Liver (tissue), 9 donors: ENCODE measurements around the gene C7orf57. TPM values are rescaled to one million over a fixed set of nuclear protein-coding genes. Genes with fewer than 3 reads are reported as not detected.
A peak's percentile ranks its signal among the peaks of the same experiment; 100 is the strongest.

ENCODE experiments used
- DNase-seq: peaks from one replicate; pipeline ENCODE4 v3.0.0-alpha.2; 2017; ENCODE audit warnings: low spot score
- H3K27ac ChIP-seq, 2 donors: one replicate each; pipeline ENCODE4 v1.7.0; 2013; ENCODE audit warnings: inconsistent platforms in 2 of 2, low read length in 2 of 2, control low read depth in 1 of 2, low read depth in 1 of 2, mild to moderate bottlenecking in 1 of 2
- H3K27me3 ChIP-seq, 4 donors: one replicate each; pipeline versions ENCODE4 v1.6.1 to v1.7.0; 2013; ENCODE audit warnings: low read length in 3 of 4, inconsistent platforms in 1 of 4, mild to moderate bottlenecking in 1 of 4, moderate library complexity in 1 of 4; ENCODE audit not compliant: control insufficient read depth in 4 of 4, insufficient read depth in 4 of 4
- H3K36me3 ChIP-seq, 4 donors: one replicate each; pipeline versions ENCODE4 v1.6.1 to v1.7.0; 2013; ENCODE audit warnings: low read length in 3 of 4, mild to moderate bottlenecking in 3 of 4, low read depth in 1 of 4, moderate library complexity in 1 of 4; ENCODE audit not compliant: control insufficient read depth in 4 of 4, insufficient read depth in 3 of 4
- H3K4me1 ChIP-seq, 4 donors: one replicate each; pipeline versions ENCODE4 v1.6.1 to v1.7.0; 2013; ENCODE audit warnings: low read length in 3 of 4, mild to moderate bottlenecking in 3 of 4, moderate library complexity in 1 of 4; ENCODE audit not compliant: control insufficient read depth in 4 of 4, insufficient read depth in 4 of 4
- H3K4me3 ChIP-seq, 3 donors: one replicate each; pipeline versions ENCODE4 v1.6.1 to v1.7.0; 2013; ENCODE audit warnings: low read length in 3 of 3, control low read depth in 1 of 3, low read depth in 1 of 3, mild to moderate bottlenecking in 1 of 3
- H3K9ac ChIP-seq, 2 donors: one replicate each; pipeline ENCODE4 v1.7.0; 2013; ENCODE audit warnings: low read length in 2 of 2, mild to moderate bottlenecking in 2 of 2, moderate library complexity in 2 of 2, control low read depth in 1 of 2, low read depth in 1 of 2
- H3K9me3 ChIP-seq, 4 donors: one replicate each; pipeline versions ENCODE4 v1.6.1 to v1.7.0; 2013; ENCODE audit warnings: low read length in 3 of 4; ENCODE audit not compliant: control insufficient read depth in 4 of 4
- CTCF ChIP-seq: fragments of 150-350 bp; IDR thresholded peaks from 2 replicates; pipeline ENCODE4 v1.5.1; 2017; ENCODE audit warnings: improper control_type of control experiment, low read depth, low read length; ENCODE audit not compliant: missing input control
- EGR1 ChIP-seq, 2 donors: IDR thresholded peaks; 2 replicates each; pipeline ENCODE4 v1.6.1; 2016 to 2018; ENCODE audit warnings: antibody characterized with exemption in 2 of 2, low read depth in 2 of 2
- FOXA1 ChIP-seq: IDR thresholded peaks from 2 replicates; pipeline ENCODE4 v1.6.1; 2016; ENCODE audit warnings: antibody characterized with exemption
- FOXA2 ChIP-seq: IDR thresholded peaks from 2 replicates; pipeline ENCODE4 v1.6.1; 2016; ENCODE audit warnings: antibody characterized with exemption
- GABPA ChIP-seq, 2 donors: IDR thresholded peaks in 1 of 2; conservative IDR thresholded peaks in 1 of 2; 2 replicates each; pipeline ENCODE4 v1.6.1; 2016; ENCODE audit warnings: antibody characterized with exemption in 2 of 2, mild to moderate bottlenecking in 1 of 2, moderate library complexity in 1 of 2
- HNF4A ChIP-seq, 2 donors: conservative IDR thresholded peaks; 2 replicates each; pipeline ENCODE4 v1.6.1; 2016; ENCODE audit warnings: antibody characterized with exemption in 2 of 2, mild to moderate bottlenecking in 2 of 2
- HNF4G ChIP-seq: IDR thresholded peaks from 2 replicates; pipeline ENCODE4 v1.6.1; 2016; ENCODE audit warnings: antibody characterized with exemption
- JUND ChIP-seq, 2 donors: IDR thresholded peaks; 2 replicates each; pipeline ENCODE4 v1.6.1; 2016; ENCODE audit warnings: antibody characterized with exemption in 2 of 2
- NR2F2 ChIP-seq: IDR thresholded peaks from 2 replicates; pipeline ENCODE4 v1.6.1; 2016; ENCODE audit warnings: antibody characterized with exemption
- RAD21 ChIP-seq, 2 donors: IDR thresholded peaks; 2 replicates each; pipeline ENCODE4 v1.6.1; 2016; ENCODE audit warnings: antibody characterized with exemption in 2 of 2, mild to moderate bottlenecking in 2 of 2
- REST ChIP-seq: IDR thresholded peaks from 2 replicates; pipeline ENCODE4 v1.6.1; 2016; ENCODE audit warnings: antibody characterized with exemption, mild to moderate bottlenecking
- RXRA ChIP-seq, 2 donors: IDR thresholded peaks; 2 replicates each; pipeline ENCODE4 v1.6.1; 2017 to 2018; ENCODE audit warnings: antibody characterized with exemption in 2 of 2, mild to moderate bottlenecking in 1 of 2
- SP1 ChIP-seq: IDR thresholded peaks from 2 replicates; pipeline ENCODE4 v1.6.1; 2018; ENCODE audit warnings: antibody characterized with exemption, mild to moderate bottlenecking
- TAF1 ChIP-seq: conservative IDR thresholded peaks from 2 replicates; pipeline ENCODE4 v1.6.1; 2016; ENCODE audit warnings: antibody characterized with exemption, mild to moderate bottlenecking
- YY1 ChIP-seq: IDR thresholded peaks from 2 replicates; pipeline ENCODE4 v1.6.1; 2016; ENCODE audit warnings: antibody characterized with exemption, mild to moderate bottlenecking
- WGBS: extraction: QIAGEN DNeasy Blood & Tissue Kit; methylation state at CpG from one replicate; pipeline ENCODE4 v1.1.7; 2013; 5-methylcytosine and 5-hydroxymethylcytosine counted together
- polyA plus RNA-seq, 2 donors: library from polyadenylated mRNA; stranded (reverse) in 1 of 2; unstranded in 1 of 2; fragments of 200-250 nt in 1 of 2; fragments of >200 nt in 1 of 2; fragmentation: Nextera tagmentation in 1 of 2; extraction: Ambion mirVana in 1 of 2; gene quantifications; one replicate each; pipeline versions ENCODE4 v1.2.1 to v1.2.3, GENCODE V29; 2013 to 2015
- total RNA-seq, 2 donors: library from RNA; depleted of rRNA; stranded (reverse); fragments of >200 nt; gene quantifications; one replicate each; pipeline ENCODE4 v1.2.3, GENCODE V29; 2014
- TF ChIP-seq, protein P1 (sequence below): IDR thresholded peaks from 2 replicates; pipeline ENCODE4 v1.6.1; 2016; ENCODE audit warnings: antibody characterized with exemption
- TF ChIP-seq, protein P2 (sequence below): IDR thresholded peaks from 2 replicates; pipeline ENCODE4 v1.6.1; 2016; ENCODE audit warnings: antibody characterized with exemption
- TF ChIP-seq, protein P3 (sequence below): IDR thresholded peaks from 2 replicates; pipeline ENCODE4 v1.6.1; 2016; ENCODE audit warnings: antibody characterized with exemption
- donor health status: healthy.
- donor health status: healthy.
- donor health status: healthy.
- donor health status: healthy.
- donor health status: healthy.

Gene C7orf57
- total and polyA plus RNA-seq, 4 donors: not detected

DNA sequence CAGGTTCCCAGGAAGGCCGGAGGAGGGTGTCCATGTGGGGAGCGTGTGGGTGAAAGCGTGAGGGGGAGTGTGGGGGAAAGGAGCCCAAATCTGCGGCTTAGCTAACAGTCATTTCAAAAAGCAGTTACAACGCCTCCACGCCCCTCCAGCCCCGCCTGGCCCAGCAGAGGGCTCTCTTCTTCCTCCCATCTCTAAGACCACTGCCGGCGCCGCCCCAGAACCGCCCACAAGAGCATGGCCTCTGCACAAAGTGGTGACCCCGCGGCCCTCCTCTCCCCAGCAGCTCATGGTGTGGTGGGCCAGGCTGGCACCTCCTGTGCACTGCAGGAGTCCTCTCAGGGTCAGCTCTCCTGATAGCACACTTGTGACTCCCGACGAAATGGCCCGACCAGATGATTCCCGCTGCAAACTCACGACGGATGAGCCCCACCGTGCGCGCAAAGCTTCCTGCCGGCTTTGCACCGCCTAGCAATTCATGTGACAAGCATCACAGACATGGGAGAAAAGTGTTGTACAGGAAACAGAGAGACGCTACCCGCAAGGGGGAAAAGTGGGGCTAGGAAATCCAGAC, 43.5 kb upstream of the C7orf57 start (continued):
- TF ChIP-seq RAD21 (IDR thresholded peaks at IDR 0.05) (peak; percentile 83 to 84), HNF4A (conservative IDR thresholded peaks at IDR 0.05) (no peak)

GRCh38 chr7:47992446-47992845, 42.9 kb upstream of the C7orf57 start:
- TF ChIP-seq YY1 (no peak), HNF4G (no peak), JUND (IDR thresholded peaks at IDR 0.05) (no peak), NR2F2 (no peak), CTCF (no peak), RXRA (IDR thresholded peaks at IDR 0.05) (no peak), FOXA2 (no peak), EGR1 (IDR thresholded peaks at IDR 0.05; ENCODE audit: low read depth in 2 of 2) (no peak), GABPA (IDR thresholded peaks at IDR 0.05 in 1 of 2, conservative IDR thresholded peaks at IDR 0.05 in 1 of 2) (no peak), SP1 (no peak), TAF1 (no peak), FOXA1 (no peak), RAD21 (IDR thresholded peaks at IDR 0.05) (no peak), HNF4A (conservative IDR thresholded peaks at IDR 0.05) (no peak), REST (no peak)
- TF ChIP-seq, protein P1, sequence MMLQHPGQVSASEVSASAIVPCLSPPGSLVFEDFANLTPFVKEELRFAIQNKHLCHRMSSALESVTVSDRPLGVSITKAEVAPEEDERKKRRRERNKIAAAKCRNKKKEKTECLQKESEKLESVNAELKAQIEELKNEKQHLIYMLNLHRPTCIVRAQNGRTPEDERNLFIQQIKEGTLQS: no peak
- TF ChIP-seq, protein P2, sequence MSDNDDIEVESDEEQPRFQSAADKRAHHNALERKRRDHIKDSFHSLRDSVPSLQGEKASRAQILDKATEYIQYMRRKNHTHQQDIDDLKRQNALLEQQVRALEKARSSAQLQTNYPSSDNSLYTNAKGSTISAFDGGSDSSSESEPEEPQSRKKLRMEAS: no peak
- TF ChIP-seq, protein P3, sequence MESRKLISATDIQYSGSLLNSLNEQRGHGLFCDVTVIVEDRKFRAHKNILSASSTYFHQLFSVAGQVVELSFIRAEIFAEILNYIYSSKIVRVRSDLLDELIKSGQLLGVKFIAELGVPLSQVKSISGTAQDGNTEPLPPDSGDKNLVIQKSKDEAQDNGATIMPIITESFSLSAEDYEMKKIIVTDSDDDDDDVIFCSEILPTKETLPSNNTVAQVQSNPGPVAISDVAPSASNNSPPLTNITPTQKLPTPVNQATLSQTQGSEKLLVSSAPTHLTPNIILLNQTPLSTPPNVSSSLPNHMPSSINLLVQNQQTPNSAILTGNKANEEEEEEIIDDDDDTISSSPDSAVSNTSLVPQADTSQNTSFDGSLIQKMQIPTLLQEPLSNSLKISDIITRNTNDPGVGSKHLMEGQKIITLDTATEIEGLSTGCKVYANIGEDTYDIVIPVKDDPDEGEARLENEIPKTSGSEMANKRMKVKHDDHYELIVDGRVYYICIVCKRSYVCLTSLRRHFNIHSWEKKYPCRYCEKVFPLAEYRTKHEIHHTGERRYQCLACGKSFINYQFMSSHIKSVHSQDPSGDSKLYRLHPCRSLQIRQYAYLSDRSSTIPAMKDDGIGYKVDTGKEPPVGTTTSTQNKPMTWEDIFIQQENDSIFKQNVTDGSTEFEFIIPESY: no peak
- Histone ChIP-seq H3K4me3 (no peak overlapping the region), H3K9ac (peak overlapping the region in 1 of 2 donors; percentile 20), H3K9me3 (no peaks in the 10 kb centered on the region), H3K27me3 (no peaks in the 10 kb centered on the region), H3K27ac (peak overlapping the region in 1 of 2 donors; percentile 32), H3K4me1 (peaks cover 0 to 5% (median 0%) of the 10 kb centered on the region in 4 donors), H3K36me3 (no peaks in the 10 kb centered on the region)
- DNase-seq: no peak
- WGBS: 74% methylated on average over 3 of the region's 3 CpGs
